Choroid plexus epithelial cell (primary cell): Measurements from ENCODE around the gene SOSTDC1.
A peak's percentile ranks its signal among the peaks of the same experiment; 100 is the strongest.

Experiments
- DNase-seq: peaks from one replicate; pipeline ENCODE4 v3.0.0-alpha.2; 2010; ENCODE audit warnings: low read depth
- H3K4me3 ChIP-seq: 2 replicates; pipeline ENCODE4 v1.5.1; 2011; ENCODE audit warnings: low read depth, mild to moderate bottlenecking, control low read depth, low read length, moderate library complexity
- CTCF ChIP-seq: conservative IDR thresholded peaks from 2 replicates; pipeline ENCODE4 v1.5.1; 2011; ENCODE audit warnings: low read depth, mild to moderate bottlenecking, control low read depth, inconsistent platforms, low read length, moderate library complexity

Gene SOSTDC1

GRCh38 chr7:16491148-16491547 is 25.6 kb upstream of the SOSTDC1 start:
- H3K4me3 ChIP-seq: no peak overlapping the region
- DNase-seq: no peak
- TF ChIP-seq CTCF: no peak

- TF ChIP-seq CTCF: no peak
- no peak overlapping the region for H3K4me3 ChIP-seq
- DNase-seq: peak; percentile 52
These were observed 19.1 kb upstream of the SOSTDC1 start for GRCh38 chr7:16484453-16485158.

GRCh38 chr7:16479591-16479990 is 14.1 kb upstream of the SOSTDC1 start:
- H3K4me3 ChIP-seq: no peak overlapping the region
- peak; percentile 15 for DNase-seq
- no peak for TF ChIP-seq CTCF

GRCh38 chr7:16479161-16479560 is 13.6 kb upstream of the SOSTDC1 start:
- H3K4me3 ChIP-seq: no peak overlapping the region
- DNase-seq: no peak
- TF ChIP-seq CTCF: no peak

- peak; percentile 8 for TF ChIP-seq CTCF
- no peak for DNase-seq
- H3K4me3 ChIP-seq: no peak overlapping the region
These were observed 6.4 kb upstream of the SOSTDC1 start for GRCh38 chr7:16471933-16472332.

- no peak overlapping the region for H3K4me3 ChIP-seq
- no peak for DNase-seq
- TF ChIP-seq CTCF: no peak
These were observed 1.4 kb downstream of the SOSTDC1 start for GRCh38 chr7:16463949-16464715.
